ENCODE measurements around the gene SCYGR2. TPM values are rescaled to one million over a fixed set of nuclear protein-coding genes. Genes with fewer than 3 reads are reported as not detected.

SCYGR2 gene
- total RNA-seq, 1 experiment from 2014 or later, result not detected

DNA sequence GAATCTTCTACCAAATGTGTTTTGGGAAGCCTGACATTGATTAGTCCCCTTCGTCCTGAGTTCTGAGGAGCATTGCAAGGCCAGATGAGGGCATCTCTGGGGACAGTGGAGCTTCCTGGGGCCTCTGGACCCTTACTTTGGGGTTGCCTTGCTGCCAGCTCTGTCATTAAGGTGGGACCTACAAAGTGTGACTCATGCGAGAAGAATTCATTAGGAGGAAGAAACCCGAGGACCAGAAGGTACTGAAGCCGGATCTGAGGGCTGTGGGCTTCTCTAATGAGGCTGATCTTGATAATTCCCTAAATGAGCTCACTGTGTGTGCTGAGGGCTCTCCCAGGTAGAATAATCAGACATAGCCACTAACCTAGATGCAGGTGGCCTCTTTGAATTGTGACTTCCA, 695 bp upstream of the SCYGR2 start:
- intact Hi-C loops (cut with micrococcal nuclease), result no loop called here
- DNase-seq (ENCODE audit: unreplicated experiment), result no peak
- no peak overlapping the region for H3K27ac Mint-ChIP-seq (ENCODE audit: low read depth, unreplicated experiment)
- H3K4me3 Mint-ChIP-seq (ENCODE audit: unreplicated experiment), result no peak overlapping the region
- peaks cover 5% of the 10 kb centered on the region for H3K27me3 Mint-ChIP-seq (ENCODE audit: insufficient read depth, unreplicated experiment)
- CTCF ChIA-PET, result no interaction called here
- TF ChIP-seq, protein P1, sequence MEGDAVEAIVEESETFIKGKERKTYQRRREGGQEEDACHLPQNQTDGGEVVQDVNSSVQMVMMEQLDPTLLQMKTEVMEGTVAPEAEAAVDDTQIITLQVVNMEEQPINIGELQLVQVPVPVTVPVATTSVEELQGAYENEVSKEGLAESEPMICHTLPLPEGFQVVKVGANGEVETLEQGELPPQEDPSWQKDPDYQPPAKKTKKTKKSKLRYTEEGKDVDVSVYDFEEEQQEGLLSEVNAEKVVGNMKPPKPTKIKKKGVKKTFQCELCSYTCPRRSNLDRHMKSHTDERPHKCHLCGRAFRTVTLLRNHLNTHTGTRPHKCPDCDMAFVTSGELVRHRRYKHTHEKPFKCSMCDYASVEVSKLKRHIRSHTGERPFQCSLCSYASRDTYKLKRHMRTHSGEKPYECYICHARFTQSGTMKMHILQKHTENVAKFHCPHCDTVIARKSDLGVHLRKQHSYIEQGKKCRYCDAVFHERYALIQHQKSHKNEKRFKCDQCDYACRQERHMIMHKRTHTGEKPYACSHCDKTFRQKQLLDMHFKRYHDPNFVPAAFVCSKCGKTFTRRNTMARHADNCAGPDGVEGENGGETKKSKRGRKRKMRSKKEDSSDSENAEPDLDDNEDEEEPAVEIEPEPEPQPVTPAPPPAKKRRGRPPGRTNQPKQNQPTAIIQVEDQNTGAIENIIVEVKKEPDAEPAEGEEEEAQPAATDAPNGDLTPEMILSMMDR (IDR thresholded peaks at IDR 0.05; ENCODE audit: unreplicated experiment), result no peak
- POLR2A ChIA-PET, result no interaction called here
- no peaks in the 10 kb centered on the region for H3K36me3 Mint-ChIP-seq (ENCODE audit: insufficient read depth, unreplicated experiment)
- BruUV-seq (replicated peaks), result no TSS peak
- H3K4me1 Mint-ChIP-seq (ENCODE audit: insufficient read depth, unreplicated experiment), result peaks cover under 1% of the 10 kb centered on the region
- no peaks in the 10 kb centered on the region for H3K9me3 Mint-ChIP-seq (ENCODE audit: unreplicated experiment)

DNA sequence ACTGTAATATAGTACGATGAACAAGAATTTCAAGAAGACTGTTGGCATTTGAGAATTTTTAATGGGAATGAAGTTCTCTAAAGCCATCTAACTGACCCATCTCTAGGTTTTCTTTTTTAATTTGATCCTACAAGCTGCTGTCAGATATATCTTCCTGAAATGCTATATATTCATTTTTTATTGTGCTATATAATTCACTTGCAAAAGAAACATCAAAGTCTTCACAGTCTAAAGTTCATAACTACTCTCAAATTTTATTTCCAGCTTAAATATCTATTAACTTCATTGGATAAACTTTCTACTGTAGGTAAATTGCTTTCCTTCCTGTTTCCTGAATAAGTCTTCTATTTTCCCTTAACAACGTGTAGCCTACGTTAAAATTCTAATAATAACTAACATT, 3.7 kb downstream of the SCYGR2 start:
- H3K4me1 Mint-ChIP-seq (ENCODE audit: insufficient read depth, unreplicated experiment), result no peaks in the 10 kb centered on the region
- TF ChIP-seq, protein P1 (IDR thresholded peaks at IDR 0.05; ENCODE audit: unreplicated experiment), result no peak
- ChIA-PET CTCF (no interaction called here), POLR2A (interaction anchor here (1.4 kb wide), 1 partner anchor 10 kb away, joined by 4 read pairs; no protein-coding TSS in a partner anchor)
- intact Hi-C loops (cut with micrococcal nuclease), result no loop called here
- no peaks in the 10 kb centered on the region for H3K36me3 Mint-ChIP-seq (ENCODE audit: insufficient read depth, unreplicated experiment)
- no TSS peak for BruUV-seq (replicated peaks)
- no peak overlapping the region for H3K27ac Mint-ChIP-seq (ENCODE audit: low read depth, unreplicated experiment)
- no peak for DNase-seq (ENCODE audit: unreplicated experiment)
- no peaks in the 10 kb centered on the region for H3K9me3 Mint-ChIP-seq (ENCODE audit: unreplicated experiment)
- H3K27me3 Mint-ChIP-seq (ENCODE audit: insufficient read depth, unreplicated experiment), result no peaks in the 10 kb centered on the region
- H3K4me3 Mint-ChIP-seq (ENCODE audit: unreplicated experiment), result no peak overlapping the region

DNA sequence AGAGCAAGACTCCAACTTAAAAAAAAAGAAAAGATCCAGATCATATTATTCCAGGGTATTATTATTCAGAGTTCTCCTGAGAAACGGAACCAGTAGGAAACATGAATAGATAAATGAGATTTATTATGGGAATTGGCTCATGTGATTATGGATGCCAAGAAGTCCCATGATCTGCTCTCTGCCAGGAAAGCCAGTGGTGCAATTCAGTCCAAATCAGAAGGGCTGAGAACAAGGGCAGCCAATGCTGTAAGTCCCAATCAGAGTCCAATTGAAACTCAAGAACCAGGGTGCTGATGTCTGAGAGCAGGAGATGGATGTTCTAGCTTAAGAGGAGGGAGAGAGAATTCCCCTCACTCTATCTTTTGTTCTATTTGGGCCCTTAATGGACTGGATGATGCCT, 7.8 kb downstream of the SCYGR2 start:
- no peak overlapping the region for H3K4me3 Mint-ChIP-seq (ENCODE audit: unreplicated experiment)
- H3K9me3 Mint-ChIP-seq (ENCODE audit: unreplicated experiment), result no peaks in the 10 kb centered on the region
- DNase-seq (ENCODE audit: unreplicated experiment), result no peak
- TF ChIP-seq, protein P1 (IDR thresholded peaks at IDR 0.05; ENCODE audit: unreplicated experiment), result no peak
- no peaks in the 10 kb centered on the region for H3K4me1 Mint-ChIP-seq (ENCODE audit: insufficient read depth, unreplicated experiment)
- POLR2A ChIA-PET, result interaction anchor here (0.6 kb wide), 1 partner anchor 33 kb away, joined by 3 read pairs; no protein-coding TSS in a partner anchor
- no peaks in the 10 kb centered on the region for H3K36me3 Mint-ChIP-seq (ENCODE audit: insufficient read depth, unreplicated experiment)
- BruUV-seq (replicated peaks), result no TSS peak
- CTCF ChIA-PET, result interaction anchor here (0.6 kb wide), 2 partner anchors 10 to 505 kb away, joined by 3 read pairs; no protein-coding TSS in a partner anchor
- H3K27ac Mint-ChIP-seq (ENCODE audit: low read depth, unreplicated experiment), result no peak overlapping the region
- intact Hi-C loops (cut with micrococcal nuclease), result no loop called here
- H3K27me3 Mint-ChIP-seq (ENCODE audit: insufficient read depth, unreplicated experiment), result no peaks in the 10 kb centered on the region

DNA sequence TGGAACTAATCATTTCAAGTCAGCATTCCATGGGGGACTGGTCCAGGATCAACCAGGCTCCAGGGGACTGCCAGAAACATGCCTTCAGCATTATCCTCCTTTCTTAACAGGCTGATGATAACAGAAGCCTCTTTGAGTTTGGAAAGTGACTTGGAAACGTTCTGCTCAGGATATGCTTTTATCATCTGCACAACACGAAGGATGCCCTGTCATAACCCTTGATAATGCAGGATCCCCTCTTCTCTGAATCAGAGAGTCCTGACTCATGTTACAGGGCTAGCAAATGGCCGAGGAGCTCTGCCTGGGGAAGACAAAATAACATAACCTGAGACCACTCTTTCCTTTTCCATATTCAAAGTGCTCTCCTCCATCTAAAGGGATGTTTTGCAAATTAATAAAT, 9.2 kb downstream of the SCYGR2 start:
- intact Hi-C loops (cut with micrococcal nuclease), result no loop called here
- POLR2A ChIA-PET, result no interaction called here
- no peak for DNase-seq (ENCODE audit: unreplicated experiment)

More for the DNA sequence above, 9.2 kb downstream of the SCYGR2 start:
- no peak overlapping the region for H3K27ac Mint-ChIP-seq (ENCODE audit: low read depth, unreplicated experiment)
- no peaks in the 10 kb centered on the region for H3K4me1 Mint-ChIP-seq (ENCODE audit: insufficient read depth, unreplicated experiment)
- no peak overlapping the region for H3K4me3 Mint-ChIP-seq (ENCODE audit: unreplicated experiment)
- no peaks in the 10 kb centered on the region for H3K36me3 Mint-ChIP-seq (ENCODE audit: insufficient read depth, unreplicated experiment)
- no peaks in the 10 kb centered on the region for H3K9me3 Mint-ChIP-seq (ENCODE audit: unreplicated experiment)
- CTCF ChIA-PET, result no interaction called here
- no TSS peak for BruUV-seq (replicated peaks)
- TF ChIP-seq, protein P1 (IDR thresholded peaks at IDR 0.05; ENCODE audit: unreplicated experiment), result no peak
- no peaks in the 10 kb centered on the region for H3K27me3 Mint-ChIP-seq (ENCODE audit: insufficient read depth, unreplicated experiment)

All from MCF 10A (cell line).